Upper lobe of right lung (tissue), 1 donor: ENCODE data around the gene MRPL21. TPM values are rescaled to one million over a fixed set of nuclear protein-coding genes. Genes with fewer than 3 reads are reported as not detected.
"Not testable (repeated sequence)": the region's sequence is repeated elsewhere in the genome, so short reads cannot be mapped to it uniquely, and the experiment has no call there.

Experiments
- ATAC-seq: fragments of 200-7000 bp; cut with Tn5 transposase; one replicate; pipeline ENCODE4 v1.9.1; 2020; ENCODE audit warnings: mild to moderate bottlenecking, moderate library complexity
- DNase-seq: peaks from one replicate; pipeline ENCODE4 v3.0.0-alpha.2; 2020
- H3K27ac ChIP-seq: fragments of 200-600 bp; one replicate; pipeline ENCODE4 v1.8.0; 2022
- H3K27me3 ChIP-seq: fragments of 200-600 bp; one replicate; pipeline ENCODE4 v1.8.0; 2022; ENCODE audit warnings: mild to moderate bottlenecking
- H3K36me3 ChIP-seq: fragments of 200-600 bp; one replicate; pipeline ENCODE4 v1.8.0; 2022
- H3K4me1 ChIP-seq: fragments of 200-600 bp; one replicate; pipeline ENCODE4 v1.8.0; 2022
- H3K4me3 ChIP-seq: fragments of 200-600 bp; one replicate; pipeline ENCODE4 v1.8.0; 2022; ENCODE audit warnings: mild to moderate bottlenecking
- H3K9me3 ChIP-seq: fragments of 200-600 bp; one replicate; pipeline ENCODE4 v1.8.0; 2022
- intact Hi-C: fragments of 100-400 bp; cut with DNase I; formaldehyde crosslinking; loops from one replicate; pipeline ENCODE4 v1.11.0; 2022
- total RNA-seq: library from RNA; stranded (reverse); fragmentation: NEBNext Ultra II Directional; extraction: Animal tissue kit (Norgen Biotek cat#: 25700); gene quantifications from one replicate; pipeline ENCODE4 v1.2.1, GENCODE V29; 2021
- TF ChIP-seq, protein P1 (sequence below): fragments of 200-600 bp; IDR thresholded peaks from one replicate; pipeline ENCODE4 v1.8.0; 2022; ENCODE audit warnings: antibody characterized with exemption
- donor health status: DM: no; HTN: yes; CAD: no; lungs with severe emphysema.

MRPL21 gene
- total RNA-seq, 1 donor from 2014 or later = 36.3 TPM

DNA sequence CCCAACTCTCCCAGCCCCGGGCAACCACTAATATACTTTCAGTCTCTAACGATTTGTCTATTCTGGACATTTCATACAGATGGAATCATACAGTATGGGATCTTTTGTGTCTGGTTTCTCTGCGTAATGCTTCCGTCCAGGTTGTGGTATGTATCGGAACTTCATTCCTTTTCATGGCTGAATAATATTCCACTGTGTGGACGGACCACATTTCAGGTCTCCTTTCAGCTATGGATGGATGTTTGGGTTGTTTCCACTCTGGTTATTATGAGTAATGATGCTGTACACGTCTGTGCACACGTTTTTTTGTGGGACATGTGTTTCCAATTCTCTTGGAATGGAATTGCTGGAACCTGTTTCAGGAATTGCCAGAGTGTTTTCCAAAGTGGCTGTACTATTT is 44.5 kb downstream of the MRPL21 start:
- Histone ChIP-seq H3K27me3 (peaks cover under 1% of the 10 kb centered on the region), H3K36me3 (no peaks in the 10 kb centered on the region), H3K27ac (no peak overlapping the region), H3K4me3 (no peak overlapping the region), H3K9me3 (no peaks in the 10 kb centered on the region), H3K4me1 (peaks cover 6% of the 10 kb centered on the region)
- intact Hi-C loops = no loop called here
- TF ChIP-seq, protein P1, sequence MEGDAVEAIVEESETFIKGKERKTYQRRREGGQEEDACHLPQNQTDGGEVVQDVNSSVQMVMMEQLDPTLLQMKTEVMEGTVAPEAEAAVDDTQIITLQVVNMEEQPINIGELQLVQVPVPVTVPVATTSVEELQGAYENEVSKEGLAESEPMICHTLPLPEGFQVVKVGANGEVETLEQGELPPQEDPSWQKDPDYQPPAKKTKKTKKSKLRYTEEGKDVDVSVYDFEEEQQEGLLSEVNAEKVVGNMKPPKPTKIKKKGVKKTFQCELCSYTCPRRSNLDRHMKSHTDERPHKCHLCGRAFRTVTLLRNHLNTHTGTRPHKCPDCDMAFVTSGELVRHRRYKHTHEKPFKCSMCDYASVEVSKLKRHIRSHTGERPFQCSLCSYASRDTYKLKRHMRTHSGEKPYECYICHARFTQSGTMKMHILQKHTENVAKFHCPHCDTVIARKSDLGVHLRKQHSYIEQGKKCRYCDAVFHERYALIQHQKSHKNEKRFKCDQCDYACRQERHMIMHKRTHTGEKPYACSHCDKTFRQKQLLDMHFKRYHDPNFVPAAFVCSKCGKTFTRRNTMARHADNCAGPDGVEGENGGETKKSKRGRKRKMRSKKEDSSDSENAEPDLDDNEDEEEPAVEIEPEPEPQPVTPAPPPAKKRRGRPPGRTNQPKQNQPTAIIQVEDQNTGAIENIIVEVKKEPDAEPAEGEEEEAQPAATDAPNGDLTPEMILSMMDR = no peak
- ATAC-seq (no peak), DNase-seq (no peak)

DNA sequence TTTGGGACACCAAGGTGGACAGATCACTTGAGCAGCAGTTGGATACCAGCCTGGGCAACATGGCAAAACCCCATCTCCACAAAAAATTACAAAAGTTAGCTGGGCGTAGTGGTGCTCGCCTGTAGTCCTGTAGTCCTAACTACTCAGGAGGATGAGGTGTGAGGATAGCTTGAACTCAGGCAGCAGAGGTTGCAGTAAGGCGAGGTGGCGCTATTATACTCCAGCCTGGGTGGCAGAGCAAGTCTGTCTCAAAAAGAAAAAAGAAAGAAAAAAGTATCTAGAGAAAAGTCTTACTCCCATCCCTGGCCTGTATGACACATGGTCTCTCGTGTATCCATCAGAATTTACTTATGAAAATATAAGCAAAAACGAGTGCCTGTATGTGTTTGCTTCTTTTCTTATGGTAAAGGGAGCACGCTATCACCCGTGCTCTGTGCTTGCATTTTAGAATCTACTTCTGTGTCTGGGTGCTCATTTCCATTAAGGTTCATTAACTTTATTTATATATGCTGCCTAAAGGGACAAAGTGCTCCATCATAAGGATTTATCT is 46.5 kb downstream of the MRPL21 start:
- TF ChIP-seq, protein P1 = no peak
- intact Hi-C loops = no loop called here
- ATAC-seq (no peak), DNase-seq (peak; percentile 23)
- peaks cover 10% of the 10 kb centered on the region for H3K27me3 ChIP-seq
- H3K27ac ChIP-seq = no peak overlapping the region
- no peaks in the 10 kb centered on the region for H3K9me3 ChIP-seq
- H3K4me1 ChIP-seq = peaks cover 6% of the 10 kb centered on the region
- no peak overlapping the region for H3K4me3 ChIP-seq
- no peaks in the 10 kb centered on the region for H3K36me3 ChIP-seq

DNA sequence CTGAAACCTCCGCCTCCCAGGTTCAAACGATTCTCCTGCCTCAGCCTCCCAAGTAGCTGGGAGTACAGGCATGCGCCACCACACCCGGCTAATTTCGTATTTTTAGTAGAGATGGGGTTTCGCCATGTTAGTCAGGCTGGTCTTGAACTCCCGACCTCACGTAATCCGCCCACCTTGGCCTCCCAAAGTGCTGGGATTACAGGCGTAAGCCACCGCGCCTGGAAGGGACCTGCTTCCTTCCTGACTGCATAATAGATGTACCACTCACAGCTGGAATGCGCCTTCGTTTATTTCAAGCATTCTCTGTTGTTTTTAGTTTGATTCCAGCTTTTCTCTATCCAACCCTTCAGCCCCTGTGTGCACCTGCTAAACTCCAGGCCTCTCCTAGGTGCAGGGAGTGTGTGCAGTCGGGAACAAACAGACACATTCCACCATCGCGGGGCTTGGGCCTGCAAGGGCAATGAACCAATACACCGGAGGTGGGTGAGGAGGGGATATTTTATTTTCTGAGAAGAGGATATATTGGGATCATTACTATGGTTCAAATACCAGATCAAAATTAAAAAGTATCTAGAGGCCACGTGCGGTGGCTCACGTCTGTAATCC is 47.1 kb downstream of the MRPL21 start:
- H3K27ac ChIP-seq, ATAC-seq, intact Hi-C loops, H3K36me3 ChIP-seq, H3K4me3 ChIP-seq, H3K9me3 ChIP-seq, H3K4me1 ChIP-seq: not testable (repeated sequence)
- H3K27me3 ChIP-seq = peaks cover 10% of the 10 kb centered on the region
- peak; percentile 26 for DNase-seq

DNA sequence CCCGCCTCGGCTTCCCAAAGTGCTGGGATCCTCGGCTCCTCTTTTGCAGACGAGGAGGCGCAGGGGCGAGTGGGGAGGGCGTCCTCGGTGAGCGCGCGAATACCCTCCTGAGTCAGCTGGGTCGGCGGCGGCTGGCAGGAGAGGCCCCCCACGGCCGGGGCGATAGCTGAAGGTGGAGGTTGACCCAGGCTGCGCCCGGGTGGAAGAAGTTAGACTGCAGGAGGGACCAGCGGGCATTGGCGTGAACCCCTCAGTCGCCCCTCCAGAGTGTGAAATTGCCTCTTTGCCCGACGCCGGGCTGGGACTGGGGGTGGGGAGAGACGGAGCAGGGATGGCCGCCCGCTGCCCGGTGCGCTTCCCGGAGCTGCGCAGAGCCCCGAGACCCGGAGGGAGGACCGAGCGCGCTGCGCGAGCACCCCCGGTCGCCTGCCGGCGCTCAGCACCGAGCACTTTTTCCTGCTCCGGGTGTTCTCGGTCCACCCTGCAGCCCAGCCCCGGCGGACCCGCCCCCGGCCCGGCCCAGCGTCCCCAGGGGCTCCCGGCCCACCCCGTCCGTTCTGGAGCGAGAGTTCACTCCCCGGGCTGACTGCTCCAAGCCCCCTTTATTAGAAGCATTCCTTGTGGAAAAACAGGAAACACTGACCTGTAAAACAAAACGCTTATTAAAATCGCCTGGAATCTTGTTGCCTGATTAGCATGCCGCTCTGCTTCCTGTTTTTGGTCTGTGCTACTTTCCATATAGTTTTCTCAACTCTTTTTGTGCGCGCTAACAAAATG is 48.2 kb downstream of the MRPL21 start:
- intact Hi-C loops = no loop called here
- Histone ChIP-seq H3K36me3 (no peaks in the 10 kb centered on the region), H3K27ac (peak overlapping the region; percentile 51), H3K4me3 (peak overlapping the region; percentile 59), H3K27me3 (peaks cover 10% of the 10 kb centered on the region), H3K9me3 (no peaks in the 10 kb centered on the region), H3K4me1 (peaks cover 6% of the 10 kb centered on the region)
- peak; percentile 83 for ATAC-seq
- peak; percentile 70 for DNase-seq
- TF ChIP-seq, protein P1 = no peak

DNA sequence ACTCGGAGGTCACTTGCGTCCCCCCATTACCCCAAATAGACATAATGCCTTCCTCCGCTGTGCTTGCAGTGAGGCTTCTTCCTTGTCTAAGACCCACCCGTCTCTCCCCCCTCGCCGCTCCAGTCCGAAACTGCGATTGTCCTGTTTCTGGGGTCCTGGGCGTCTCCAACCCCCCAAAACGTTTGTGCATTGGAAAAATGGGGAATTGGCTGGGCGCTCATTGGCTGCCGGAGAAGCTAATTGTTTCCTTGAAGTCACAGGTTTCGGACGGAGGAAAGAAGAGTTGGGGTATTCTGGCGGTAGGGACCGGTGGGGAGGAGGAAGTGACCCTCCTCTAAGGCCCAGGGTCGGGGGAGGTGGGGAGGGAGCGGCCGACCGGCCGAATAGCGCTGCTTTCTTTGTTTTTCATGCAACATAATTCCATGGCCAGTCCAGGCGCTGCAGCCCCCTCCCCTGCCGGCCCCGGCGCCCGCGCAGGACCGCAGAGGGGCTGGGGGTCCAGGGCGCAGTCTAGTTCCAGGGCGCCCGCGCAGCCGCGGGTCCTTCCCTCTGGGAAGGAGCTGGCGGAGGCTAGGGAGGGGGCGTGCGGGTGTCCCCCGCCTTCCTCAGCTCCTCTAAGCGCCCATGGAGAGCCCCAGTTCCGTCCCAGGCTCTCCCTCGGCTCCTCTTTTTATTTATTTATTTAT is 49.2 kb downstream of the MRPL21 start:
- Histone ChIP-seq H3K4me3 (peak overlapping the region; percentile 59), H3K36me3 (no peaks in the 10 kb centered on the region), H3K27me3 (peaks cover 10% of the 10 kb centered on the region), H3K27ac (no peak overlapping the region), H3K4me1 (peaks cover 6% of the 10 kb centered on the region), H3K9me3 (no peaks in the 10 kb centered on the region)
- DNase-seq = peak; percentile 46
- TF ChIP-seq, protein P1 = no peak
- no peak for ATAC-seq
- intact Hi-C loops = no loop called here

DNA sequence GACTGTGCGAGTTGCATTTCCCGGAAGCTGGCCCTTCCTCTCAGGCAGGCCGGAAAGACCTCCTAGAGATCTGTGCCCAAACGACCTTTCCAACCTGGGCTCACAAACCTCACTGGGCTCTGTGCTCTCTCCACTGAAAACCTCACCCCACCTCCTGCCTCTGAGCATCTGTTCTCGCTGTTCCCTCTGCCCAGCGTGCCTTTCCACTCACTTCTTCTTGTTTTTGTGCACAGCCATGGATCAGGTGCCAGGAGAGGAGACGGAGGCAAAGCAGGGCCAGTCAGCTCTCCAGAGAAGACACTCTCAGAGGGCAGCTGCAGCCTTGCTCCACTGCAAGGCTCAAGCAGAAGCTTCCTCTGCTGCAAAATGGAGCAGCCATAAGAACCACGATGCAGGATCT is 51.0 kb downstream of the MRPL21 start:
- DNase-seq = peak; percentile 19
- intact Hi-C loops = no loop called here
- Histone ChIP-seq H3K27me3 (peaks cover 10% of the 10 kb centered on the region), H3K4me1 (peaks cover 6% of the 10 kb centered on the region), H3K9me3 (no peaks in the 10 kb centered on the region), H3K36me3 (no peaks in the 10 kb centered on the region), H3K27ac (no peak overlapping the region), H3K4me3 (no peak overlapping the region)
- TF ChIP-seq, protein P1 = no peak
- no peak for ATAC-seq
